Activated CD4-positive, CD25-positive, alpha-beta regulatory T cell treated with anti-CD3 and anti-CD28 coated beads, Interleukin-2, amount 50 U/mL, for 16 hours (primary cell): ENCODE results near the gene MGARP.
"Not testable (repeated sequence)": the region's sequence is repeated elsewhere in the genome, so short reads cannot be mapped to it uniquely, and the experiment has no call there.

Source experiments
- DNase-seq: peaks from one replicate; pipeline ENCODE4 v3.0.0-alpha.2; 2020; ENCODE audit warnings: low read depth, low spot score

MGARP gene

GRCh38 chr4:139279760-139280620, at the start of gene MGARP:
MGARP (minus strand) TSS chr4:139280225; CDS start chr4:139280158, 67 bp downstream.
- DNase-seq = no peak

- no peak for DNase-seq
Measured at GRCh38 chr4:139329665-139330200, 49.7 kb upstream of the MGARP start.

GRCh38 chr4:139324620-139325019, 44.6 kb upstream of the MGARP start:
- DNase-seq = no peak

GRCh38 chr4:139322541-139322940, 42.5 kb upstream of the MGARP start:
- not testable (repeated sequence) for DNase-seq

- not testable (repeated sequence) for DNase-seq
Measured at GRCh38 chr4:139322070-139322469, 42.0 kb upstream of the MGARP start.

- DNase-seq = no peak
Measured at GRCh38 chr4:139319571-139319970, 39.5 kb upstream of the MGARP start.

GRCh38 chr4:139317635-139318034, 37.6 kb upstream of the MGARP start:
- no peak for DNase-seq

GRCh38 chr4:139316733-139317132, 36.7 kb upstream of the MGARP start:
- no peak for DNase-seq

GRCh38 chr4:139315221-139315675, 35.2 kb upstream of the MGARP start:
- DNase-seq = no peak

- DNase-seq = no peak
Measured at GRCh38 chr4:139314047-139314800, 34.2 kb upstream of the MGARP start.

GRCh38 chr4:139313414-139313813, 33.4 kb upstream of the MGARP start:
- not testable (repeated sequence) for DNase-seq

- DNase-seq = no peak
Measured at GRCh38 chr4:139312552-139313332, 32.7 kb upstream of the MGARP start.

- DNase-seq = no peak
Measured at GRCh38 chr4:139311909-139312308, 31.9 kb upstream of the MGARP start.

GRCh38 chr4:139304920-139305319, 24.9 kb upstream of the MGARP start:
- no peak for DNase-seq

- DNase-seq = peak; percentile 41
Measured at GRCh38 chr4:139301821-139302611, 22.0 kb upstream of the MGARP start, which contains the start of gene NDUFC1. NDUFC1 (minus strand) TSS chr4:139302477; CDS start chr4:139295798, 6,679 bp downstream.

GRCh38 chr4:139301113-139301820, 21.2 kb upstream of the MGARP start, which contains the start of gene NAA15:
NAA15 (plus strand) TSS chr4:139301505; CDS start chr4:139301778, 273 bp downstream.
- peak; percentile 95 for DNase-seq

- DNase-seq = no peak
Measured at GRCh38 chr4:139300431-139301112, 20.5 kb upstream of the MGARP start.

- DNase-seq = no peak
Measured at GRCh38 chr4:139299536-139299935, 19.5 kb upstream of the MGARP start.

- no peak for DNase-seq
Measured at GRCh38 chr4:139297001-139297410, 17.0 kb upstream of the MGARP start.
